ENCODE data around the gene HOXC4.

Gene HOXC4

DNA sequence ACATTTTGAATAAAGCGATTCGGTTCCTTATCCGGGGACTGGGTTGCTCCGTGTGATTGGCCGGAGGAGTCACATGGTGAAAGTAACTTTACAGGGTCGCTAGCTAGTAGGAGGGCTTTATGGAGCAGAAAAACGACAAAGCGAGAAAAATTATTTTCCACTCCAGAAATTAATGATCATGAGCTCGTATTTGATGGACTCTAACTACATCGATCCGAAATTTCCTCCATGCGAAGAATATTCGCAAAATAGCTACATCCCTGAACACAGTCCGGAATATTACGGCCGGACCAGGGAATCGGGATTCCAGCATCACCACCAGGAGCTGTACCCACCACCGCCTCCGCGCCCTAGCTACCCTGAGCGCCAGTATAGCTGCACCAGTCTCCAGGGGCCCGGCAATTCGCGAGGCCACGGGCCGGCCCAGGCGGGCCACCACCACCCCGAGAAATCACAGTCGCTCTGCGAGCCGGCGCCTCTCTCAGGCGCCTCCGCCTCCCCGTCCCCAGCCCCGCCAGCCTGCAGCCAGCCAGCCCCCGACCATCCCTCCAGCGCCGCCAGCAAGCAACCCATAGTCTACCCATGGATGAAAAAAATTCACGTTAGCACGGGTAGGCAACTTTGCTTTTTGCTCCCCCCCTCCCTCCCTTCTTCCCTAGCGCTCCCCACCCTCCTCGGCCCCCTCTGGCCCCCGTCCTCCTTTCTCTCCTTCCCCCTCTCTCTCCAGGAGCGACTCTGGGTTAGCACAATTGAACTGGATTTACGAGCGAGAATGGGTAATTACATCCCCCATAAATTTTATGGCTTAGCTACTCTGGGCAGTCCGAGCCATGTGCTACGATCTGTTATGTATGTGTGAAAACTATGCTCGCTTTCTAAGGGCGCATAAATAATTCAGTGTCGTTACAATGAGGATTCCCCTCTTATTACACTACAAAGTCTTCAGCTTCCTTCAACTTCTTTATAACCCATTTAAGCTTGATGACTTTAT is at the start of gene HOXC4:
Gene HOXC4, plus strand, starts transcription at position 85 of the 991 bp plus-strand sequence. Its CDS starts 88 bp downstream, at position 173.
- no peak for DNase-seq

- no peak for DNase-seq
Observed at GRCh38 chr12:54004063-54004840, 49.4 kb upstream of the HOXC4 start.

DNA sequence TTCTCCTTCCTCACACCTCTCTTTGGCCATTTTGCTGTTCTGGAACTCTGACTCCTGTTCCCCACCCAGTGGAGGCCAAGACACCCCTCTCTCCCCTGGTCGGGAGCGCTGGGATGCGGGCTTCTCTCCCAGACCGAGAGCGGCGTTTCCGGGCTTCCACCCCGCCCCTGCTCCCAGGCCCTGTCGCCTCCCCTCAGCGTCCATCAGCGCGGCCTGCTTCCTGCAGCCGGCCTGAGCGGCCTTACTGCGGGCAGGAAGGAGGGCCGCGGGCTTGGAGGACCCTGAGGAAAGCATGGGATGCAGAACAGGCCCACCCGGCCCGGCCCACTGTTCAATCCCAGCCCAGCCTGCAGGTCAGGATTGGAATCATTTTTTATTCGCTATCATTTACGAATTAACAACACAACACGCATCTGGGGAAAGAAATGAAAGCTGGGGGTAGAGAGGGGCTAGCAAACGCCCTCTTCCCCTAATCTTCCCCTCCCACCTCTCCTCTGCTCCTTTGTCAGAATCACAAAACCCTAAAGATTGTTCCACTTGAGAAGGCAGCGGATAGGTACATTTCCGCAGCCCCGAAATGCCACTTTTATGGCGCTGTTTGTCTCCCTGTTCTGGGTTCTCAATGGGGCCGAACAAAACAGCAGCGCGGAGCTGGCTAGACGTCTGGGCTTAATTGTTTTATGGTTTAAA is 48.6 kb upstream of the HOXC4 start:
- no peak for DNase-seq

DNA sequence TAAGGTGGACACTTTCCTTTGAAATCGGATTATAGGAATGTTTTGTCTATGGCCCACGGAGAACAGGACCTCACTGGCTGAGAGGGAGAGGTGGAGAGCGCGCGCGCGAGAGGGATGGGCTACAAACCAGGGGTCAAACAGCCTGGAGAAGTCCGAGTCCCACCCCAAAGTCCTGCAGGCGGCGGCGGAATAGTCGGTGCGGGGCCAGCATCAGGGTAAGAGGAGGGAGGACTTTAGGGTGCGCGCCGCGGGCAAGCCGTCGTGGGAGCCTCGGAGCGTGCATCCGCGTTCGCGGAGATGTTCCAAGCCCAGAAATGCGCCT is 48.1 kb upstream of the HOXC4 start:
- DNase-seq, result no peak

- no peak for DNase-seq
Observed at GRCh38 chr12:54005853-54006558, 47.6 kb upstream of the HOXC4 start.

DNA sequence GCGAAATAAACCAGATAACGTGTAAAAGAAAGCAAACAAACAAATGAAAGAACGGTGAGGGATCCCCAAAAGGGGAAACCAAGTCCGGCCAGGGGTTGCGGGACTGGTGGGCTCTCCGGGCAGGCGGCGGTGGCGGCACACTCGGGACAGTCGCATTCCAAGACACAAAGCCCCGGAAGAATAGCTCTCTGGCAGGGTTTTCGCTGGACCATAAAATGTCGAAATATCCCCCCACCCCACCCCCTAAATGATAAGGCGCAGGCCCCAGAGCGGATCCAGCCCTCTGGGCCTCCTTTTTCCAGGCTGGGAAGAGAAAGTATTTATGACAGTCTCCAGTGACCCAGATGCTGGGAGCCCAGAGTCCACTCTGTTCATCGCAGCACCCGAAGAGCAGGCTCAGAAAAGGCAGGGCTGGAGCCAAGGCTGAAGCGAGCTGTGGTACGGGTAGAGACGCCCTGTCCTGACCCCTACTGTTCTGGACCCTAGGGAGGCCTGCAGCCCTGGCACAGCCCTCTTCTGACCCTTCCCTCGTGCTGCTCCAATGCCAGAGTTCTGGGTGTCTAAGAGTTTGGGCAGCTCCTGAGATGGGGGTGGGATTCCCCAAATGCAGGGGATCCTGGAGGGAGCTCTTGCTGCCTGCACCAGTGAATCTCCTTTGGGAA is 46.9 kb upstream of the HOXC4 start:
- no peak for DNase-seq

DNA sequence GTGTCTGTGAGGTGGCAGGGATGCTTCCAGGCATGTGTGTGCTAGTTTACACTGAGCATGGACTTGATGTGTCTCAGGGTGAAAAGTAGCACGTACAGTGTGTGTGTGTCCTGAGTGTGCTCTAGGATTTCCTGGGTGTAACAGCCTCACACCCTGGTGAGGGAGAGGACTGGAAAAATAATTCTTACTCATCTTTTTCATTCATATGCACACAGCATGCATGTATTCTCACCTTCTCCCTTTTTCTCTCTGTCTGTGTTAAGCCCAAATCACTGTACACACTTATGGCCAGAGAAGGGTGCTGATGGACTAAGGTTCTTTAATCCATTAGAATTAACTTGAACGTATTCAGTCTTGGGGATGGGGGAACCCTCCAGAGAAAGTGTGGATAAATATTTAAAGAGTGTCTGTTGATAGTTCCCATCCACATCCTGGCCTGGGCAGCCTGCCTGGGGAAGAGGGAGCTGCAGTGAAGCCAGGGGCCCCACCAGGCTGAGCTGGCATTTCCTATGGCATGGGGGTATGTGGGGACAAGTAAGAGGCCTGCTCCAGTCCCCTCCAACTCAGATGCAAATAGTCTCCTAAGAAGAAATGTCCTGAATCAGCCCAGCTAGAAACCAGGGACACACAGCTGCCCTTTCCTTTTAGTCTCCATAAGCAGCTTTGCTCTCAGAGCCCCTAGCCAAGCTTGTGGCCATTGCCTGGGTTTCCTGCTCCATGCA is 45.9 kb upstream of the HOXC4 start:
- DNase-seq, result no peak

DNA sequence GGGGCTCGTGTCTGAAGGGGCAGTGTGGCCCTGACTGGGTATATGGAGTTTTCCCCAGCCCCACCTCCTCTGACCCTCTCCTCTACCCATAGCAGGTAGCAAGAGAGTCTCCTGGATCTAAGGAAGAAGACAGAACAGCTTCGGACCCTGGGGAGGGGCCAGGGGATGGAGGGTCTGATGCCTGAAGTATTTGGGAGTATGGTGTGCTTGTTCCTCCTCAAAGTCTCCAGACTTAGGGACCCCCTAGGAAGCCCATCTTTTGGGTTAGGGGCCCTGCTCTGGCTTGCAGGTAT is 45.4 kb upstream of the HOXC4 start:
- no peak for DNase-seq

DNA sequence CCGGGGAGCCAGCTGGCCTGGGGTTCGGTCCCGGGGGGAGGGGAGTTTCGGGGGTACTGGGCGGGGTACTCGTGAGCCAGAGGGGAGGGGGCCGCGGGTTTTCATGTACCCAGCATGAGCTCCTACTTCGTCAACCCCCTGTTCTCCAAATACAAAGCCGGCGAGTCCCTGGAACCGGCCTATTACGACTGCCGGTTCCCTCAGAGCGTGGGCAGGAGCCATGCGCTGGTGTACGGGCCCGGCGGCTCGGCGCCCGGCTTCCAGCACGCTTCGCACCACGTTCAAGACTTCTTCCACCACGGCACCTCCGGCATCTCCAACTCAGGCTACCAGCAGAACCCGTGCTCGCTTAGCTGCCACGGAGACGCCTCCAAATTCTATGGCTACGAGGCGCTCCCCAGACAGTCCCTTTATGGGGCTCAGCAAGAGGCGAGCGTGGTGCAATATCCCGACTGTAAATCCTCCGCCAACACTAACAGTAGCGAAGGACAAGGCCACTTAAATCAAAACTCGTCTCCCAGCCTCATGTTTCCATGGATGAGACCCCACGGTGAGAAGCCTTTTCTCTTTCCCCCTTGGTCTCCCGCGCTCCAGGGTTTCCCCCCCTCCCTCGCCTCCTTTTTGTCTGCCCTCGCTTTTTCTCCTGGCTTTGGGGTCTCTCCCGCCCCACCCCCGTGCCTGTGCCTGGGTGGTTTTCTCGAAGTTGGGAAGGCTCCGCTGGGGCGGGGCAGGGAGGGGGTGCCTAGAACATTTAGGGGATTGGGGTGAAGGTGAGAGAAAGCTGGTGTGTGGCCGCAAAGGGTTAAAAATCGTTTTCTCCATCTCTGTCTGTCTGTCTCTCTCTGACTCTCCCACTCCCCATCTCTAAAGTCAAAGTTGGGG is 44.2 kb upstream of the HOXC4 start:
- DNase-seq, result no peak

GRCh38 chr12:54010053-54010971 is 43.3 kb upstream of the HOXC4 start:
- DNase-seq, result no peak

- no peak for DNase-seq
Observed at GRCh38 chr12:54010972-54011664, 42.5 kb upstream of the HOXC4 start.

DNA sequence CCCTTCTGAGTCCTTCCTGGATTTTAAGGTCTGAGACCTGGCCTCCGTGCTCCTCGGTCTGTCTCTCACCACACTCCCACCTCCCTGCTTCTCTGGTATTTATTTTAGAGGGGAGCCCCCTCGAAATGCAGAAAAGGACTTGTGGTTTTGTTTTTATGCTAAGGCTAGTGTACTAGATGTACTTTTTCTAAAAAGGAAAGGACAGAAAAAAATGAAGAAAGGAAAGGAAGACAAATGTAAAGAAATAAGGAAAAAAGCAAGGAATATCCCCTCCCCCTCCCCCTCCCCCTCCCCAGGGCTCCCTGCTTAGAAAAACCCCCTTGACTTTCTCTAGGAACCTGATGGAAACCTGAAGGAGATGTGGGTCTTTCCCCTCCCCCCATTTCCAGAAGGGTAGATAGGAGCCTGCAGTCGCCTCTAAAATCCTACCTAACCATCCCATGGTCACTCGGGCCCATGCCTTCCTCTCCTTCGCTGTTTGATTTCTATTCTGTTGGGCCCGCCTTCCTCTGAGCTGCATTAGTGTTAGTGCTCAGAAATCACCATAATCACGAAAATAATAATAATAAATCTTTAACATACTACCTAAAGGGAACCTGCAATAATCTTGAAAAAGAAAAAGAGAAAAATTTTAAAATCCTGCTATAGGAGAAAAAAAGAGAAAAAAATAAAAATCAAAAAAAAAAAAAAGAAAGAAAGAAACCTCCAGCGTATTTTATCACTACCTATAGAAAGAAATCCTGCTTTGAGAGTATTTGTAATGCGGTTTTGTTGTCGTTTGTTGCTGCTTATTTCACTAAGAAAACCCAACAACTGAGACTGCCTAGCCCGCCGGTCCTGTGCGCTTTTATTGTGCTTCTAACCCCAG is 41.7 kb upstream of the HOXC4 start:
- no peak for DNase-seq

DNA sequence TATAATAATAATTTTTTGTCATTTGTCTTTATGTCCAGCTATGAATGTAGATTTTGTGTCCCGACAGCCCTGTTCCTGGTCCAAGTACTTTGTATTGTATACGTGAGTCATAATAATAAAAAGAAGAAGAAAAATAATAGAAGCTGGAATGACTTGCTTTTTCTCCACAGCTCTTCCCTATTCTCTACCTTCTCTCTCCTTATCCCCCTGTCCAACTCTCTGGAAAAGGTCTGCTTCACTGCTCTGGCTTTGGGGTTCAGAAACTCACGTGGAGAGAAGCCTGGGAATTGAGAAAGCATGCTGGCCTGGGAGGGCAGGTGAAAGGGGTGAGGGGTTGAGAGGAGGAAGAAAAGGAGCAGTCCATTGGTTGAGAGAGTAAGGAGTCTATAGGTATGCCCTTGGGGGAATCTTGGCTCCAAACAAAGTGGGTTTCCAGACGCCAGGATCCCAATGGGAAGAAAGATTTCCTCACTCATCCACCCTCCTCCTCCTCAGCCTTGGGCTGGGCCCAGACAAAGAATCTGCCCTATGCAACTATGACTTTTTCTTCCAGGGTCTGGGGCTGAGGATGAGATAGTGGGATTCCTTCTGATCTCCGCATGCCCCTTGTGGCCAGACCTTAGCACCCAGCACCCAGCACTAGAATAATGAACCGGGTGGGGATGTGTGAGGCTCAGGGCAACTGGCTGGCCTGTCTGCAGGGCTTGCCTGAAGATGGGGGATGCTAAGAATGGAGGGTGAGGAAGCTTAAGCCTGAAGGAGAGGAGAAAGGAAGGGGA is 40.8 kb upstream of the HOXC4 start:
- DNase-seq, result no peak

DNA sequence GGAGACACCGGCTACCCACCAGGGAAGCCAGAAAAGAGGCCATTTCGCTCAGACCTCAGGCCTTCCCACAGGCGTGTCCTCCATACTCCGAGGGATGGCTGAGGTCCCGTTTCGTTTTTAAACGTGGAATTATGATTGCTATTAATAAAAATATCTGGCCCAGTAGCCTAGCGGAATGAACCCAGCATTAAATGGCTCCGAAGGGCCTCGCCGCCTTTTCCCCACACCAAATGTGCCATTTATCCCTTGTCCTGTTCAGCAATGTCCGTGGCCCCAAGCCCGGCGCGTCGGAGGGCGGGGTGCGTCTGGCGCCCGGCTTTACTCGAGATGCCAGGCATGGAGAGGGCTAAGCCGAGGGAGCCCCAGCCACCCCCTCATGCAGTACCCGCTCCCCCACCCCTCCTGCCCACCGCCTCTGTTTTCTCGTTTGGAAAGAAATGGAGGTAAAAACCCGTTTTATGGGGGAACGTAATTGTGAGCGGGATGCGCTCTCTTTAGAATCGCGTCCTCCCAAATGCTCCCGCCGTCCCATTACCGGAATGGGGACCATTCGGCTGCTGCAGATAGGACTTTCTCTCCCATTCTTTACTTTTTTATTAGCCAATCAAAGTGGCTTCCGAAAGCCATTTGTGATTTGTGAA is 39.1 kb upstream of the HOXC4 start:
- no peak for DNase-seq

- no peak for DNase-seq
Observed at GRCh38 chr12:54015018-54015931, 38.4 kb upstream of the HOXC4 start.
